Peyer's patch (tissue), 4 donors: Measurements from ENCODE around the gene SPATA6L. TPM values are rescaled to one million over a fixed set of nuclear protein-coding genes. Genes with fewer than 3 reads are reported as not detected.

ENCODE experiments used
- DNase-seq, 3 donors: peaks; one replicate each; pipeline ENCODE4 v3.0.0-alpha.2; 2017 to 2019
- H3K27ac ChIP-seq, 4 donors: fragments of 200-600 bp; sonication (generic); one replicate each; pipeline ENCODE4 v1.5.1; 2016 to 2019
- H3K27me3 ChIP-seq, 2 donors: fragments of 200-600 bp; sonication (generic); one replicate each; pipeline ENCODE4 v1.5.1; 2019
- H3K36me3 ChIP-seq, 3 donors: fragments of 200-600 bp; sonication (generic); one replicate each; pipeline ENCODE4 v1.5.1; 2016 to 2019
- H3K4me1 ChIP-seq, 4 donors: fragments of 200-600 bp; sonication (generic); one replicate each; pipeline ENCODE4 v1.5.1; 2016 to 2019
- H3K4me3 ChIP-seq, 4 donors: fragments of 200-600 bp; sonication (generic); 1 replicate in 3 of 4; 2 replicates in 1 of 4; pipeline ENCODE4 v1.5.1; 2016 to 2019; ENCODE audit warnings: mild to moderate bottlenecking in 1 of 4
- H3K9me3 ChIP-seq, 4 donors: fragments of 200-600 bp; sonication (generic); one replicate each; pipeline ENCODE4 v1.5.1; 2016 to 2019; ENCODE audit warnings: mild to moderate bottlenecking in 1 of 4
- CTCF ChIP-seq, 6 experiments: fragments of 450-650 bp in 4 of 6; fragments of 200-600 bp in 2 of 6; sonication (generic) in 1 of 6; IDR thresholded peaks; one replicate each; pipeline ENCODE4 v1.5.1; 2017 to 2019; ENCODE audit warnings: antibody characterized with exemption in 6 of 6, mild to moderate bottlenecking in 3 of 6, moderate library complexity in 1 of 6
- POLR2A ChIP-seq, 2 donors: fragments of 450-650 bp; IDR thresholded peaks; one replicate each; pipeline ENCODE4 v1.5.1; 2017; ENCODE audit warnings: antibody characterized with exemption in 2 of 2, mild to moderate bottlenecking in 2 of 2, moderate library complexity in 2 of 2
- total RNA-seq, 4 donors: library from RNA; depleted of rRNA; stranded (reverse); fragments of >200 nt; gene quantifications; one replicate each; pipeline ENCODE4 v1.1.0, GENCODE V29; 2016

The SPATA6L gene
- total RNA-seq, 4 donors from 2014 or later: 13.4 to 19.0 (median 16.6) TPM

- Histone ChIP-seq H3K36me3 (peaks cover 0 to 60% (median 0%) of the 10 kb centered on the region in 3 donors), H3K9me3 (no peaks in the 10 kb centered on the region), H3K4me1 (no peaks in the 10 kb centered on the region), H3K27ac (no peak overlapping the region), H3K4me3 (no peak overlapping the region), H3K27me3 (no peaks in the 10 kb centered on the region)
- TF ChIP-seq POLR2A (IDR thresholded peaks at IDR 0.05) (no peak), CTCF (IDR thresholded peaks at IDR 0.05) (no peak)
- DNase-seq: no peak
Measured at GRCh38 chr9:4690144-4690543, 23.9 kb upstream of the SPATA6L start.

GRCh38 chr9:4689687-4690104 is 23.4 kb upstream of the SPATA6L start:
- Histone ChIP-seq H3K4me3 (no peak overlapping the region), H3K4me1 (no peaks in the 10 kb centered on the region), H3K36me3 (peaks cover 0 to 58% (median 0%) of the 10 kb centered on the region in 3 donors), H3K27ac (no peak overlapping the region), H3K27me3 (no peaks in the 10 kb centered on the region), H3K9me3 (no peaks in the 10 kb centered on the region)
- no peak for DNase-seq
- TF ChIP-seq CTCF (IDR thresholded peaks at IDR 0.05) (no peak), POLR2A (IDR thresholded peaks at IDR 0.05) (no peak)

- no peak for DNase-seq
- Histone ChIP-seq H3K27me3 (no peaks in the 10 kb centered on the region), H3K36me3 (peaks cover 0 to 51% (median 0%) of the 10 kb centered on the region in 3 donors), H3K4me3 (no peak overlapping the region), H3K9me3 (no peaks in the 10 kb centered on the region), H3K4me1 (no peaks in the 10 kb centered on the region), H3K27ac (no peak overlapping the region)
- TF ChIP-seq POLR2A (IDR thresholded peaks at IDR 0.05): no peak
- no peak for TF ChIP-seq CTCF (IDR thresholded peaks at IDR 0.05)
Measured at GRCh38 chr9:4689021-4689420, 22.7 kb upstream of the SPATA6L start.

GRCh38 chr9:4686584-4686983 is 20.3 kb upstream of the SPATA6L start:
- TF ChIP-seq POLR2A (IDR thresholded peaks at IDR 0.05) (no peak), CTCF (IDR thresholded peaks at IDR 0.05) (no peak)
- H3K27ac ChIP-seq: peak overlapping the region in 1 of 4 donors; percentile 12
- DNase-seq: no peak
- no peak overlapping the region for H3K4me3 ChIP-seq
- H3K4me1 ChIP-seq: peaks cover 0 to 1% (median 0%) of the 10 kb centered on the region in 4 donors
- H3K27me3 ChIP-seq: no peaks in the 10 kb centered on the region
- peaks cover 0 to 44% (median 0%) of the 10 kb centered on the region in 3 donors for H3K36me3 ChIP-seq
- no peaks in the 10 kb centered on the region for H3K9me3 ChIP-seq

GRCh38 chr9:4686112-4686511 is 19.8 kb upstream of the SPATA6L start:
- TF ChIP-seq CTCF (IDR thresholded peaks at IDR 0.05): no peak
- no peak for TF ChIP-seq POLR2A (IDR thresholded peaks at IDR 0.05)
- H3K4me1 ChIP-seq: peaks cover 0 to 6% (median 0%) of the 10 kb centered on the region in 4 donors
- H3K4me3 ChIP-seq: no peak overlapping the region
- H3K36me3 ChIP-seq: peaks cover 0 to 39% (median 0%) of the 10 kb centered on the region in 3 donors
- no peaks in the 10 kb centered on the region for H3K9me3 ChIP-seq
- DNase-seq: no peak
- H3K27me3 ChIP-seq: no peaks in the 10 kb centered on the region
- peak overlapping the region in 1 of 4 donors; percentile 12 for H3K27ac ChIP-seq

GRCh38 chr9:4684820-4685219 is 18.5 kb upstream of the SPATA6L start:
- DNase-seq: no peak
- H3K36me3 ChIP-seq: peaks cover 0 to 26% (median 0%) of the 10 kb centered on the region in 3 donors
- no peaks in the 10 kb centered on the region for H3K9me3 ChIP-seq
- no peaks in the 10 kb centered on the region for H3K27me3 ChIP-seq
- no peak for TF ChIP-seq CTCF (IDR thresholded peaks at IDR 0.05)
- TF ChIP-seq POLR2A (IDR thresholded peaks at IDR 0.05): no peak
- H3K27ac ChIP-seq: no peak overlapping the region
- peaks cover 0 to 11% (median 0%) of the 10 kb centered on the region in 4 donors for H3K4me1 ChIP-seq
- H3K4me3 ChIP-seq: no peak overlapping the region
